ENCODE measurements around the gene PCNX3.

PCNX3 gene

GRCh38 chr11:65609665-65610064 lies 5.9 kb upstream of the PCNX3 start:
- Histone ChIP-seq H3K27me3 (ENCODE audit: insufficient read depth, low read depth, severe bottlenecking) (no peaks in the 10 kb centered on the region), H3K9me3 (ENCODE audit: severe bottlenecking) (no peaks in the 10 kb centered on the region), H3K27ac (no peak overlapping the region), H3K36me3 (peaks cover 45% of the 10 kb centered on the region), H3K4me3 (ENCODE audit: low read depth, low read length) (no peak overlapping the region)
- no peak for DNase-seq
- no peak for TF ChIP-seq CTCF (IDR thresholded peaks at IDR 0.05; ENCODE audit: low read depth, low read length)

- DNase-seq = no peak
- Histone ChIP-seq H3K9me3 (ENCODE audit: severe bottlenecking) (no peaks in the 10 kb centered on the region), H3K27ac (no peak overlapping the region), H3K27me3 (ENCODE audit: insufficient read depth, low read depth, severe bottlenecking) (no peaks in the 10 kb centered on the region), H3K4me3 (ENCODE audit: low read depth, low read length) (no peak overlapping the region), H3K36me3 (peaks cover 37% of the 10 kb centered on the region)
- TF ChIP-seq CTCF (IDR thresholded peaks at IDR 0.05; ENCODE audit: low read depth, low read length) = no peak
Observed at GRCh38 chr11:65610404-65610803, 5.2 kb upstream of the PCNX3 start.

GRCh38 chr11:65611028-65611757 lies 4.4 kb upstream of the PCNX3 start:
- H3K4me3 ChIP-seq (ENCODE audit: low read depth, low read length) = no peak overlapping the region
- no peak for TF ChIP-seq CTCF (IDR thresholded peaks at IDR 0.05; ENCODE audit: low read depth, low read length)
- no peaks in the 10 kb centered on the region for H3K9me3 ChIP-seq (ENCODE audit: severe bottlenecking)
- no peak overlapping the region for H3K27ac ChIP-seq
- no peaks in the 10 kb centered on the region for H3K27me3 ChIP-seq (ENCODE audit: insufficient read depth, low read depth, severe bottlenecking)
- H3K36me3 ChIP-seq = peaks cover 30% of the 10 kb centered on the region
- DNase-seq = no peak

- peaks cover 33% of the 10 kb centered on the region for H3K36me3 ChIP-seq
- no peak overlapping the region for H3K27ac ChIP-seq
- TF ChIP-seq CTCF (IDR thresholded peaks at IDR 0.05; ENCODE audit: low read depth, low read length) = no peak
- no peak for DNase-seq
- no peaks in the 10 kb centered on the region for H3K27me3 ChIP-seq (ENCODE audit: insufficient read depth, low read depth, severe bottlenecking)
- no peak overlapping the region for H3K4me3 ChIP-seq (ENCODE audit: low read depth, low read length)
- no peaks in the 10 kb centered on the region for H3K9me3 ChIP-seq (ENCODE audit: severe bottlenecking)
Observed at GRCh38 chr11:65611758-65612603, 3.6 kb upstream of the PCNX3 start.

- H3K27ac ChIP-seq = no peak overlapping the region
- peaks cover 40% of the 10 kb centered on the region for H3K36me3 ChIP-seq
Observed at GRCh38 chr11:65612691-65613090, 2.9 kb upstream of the PCNX3 start.

More at GRCh38 chr11:65612691-65613090, 2.9 kb upstream of the PCNX3 start:
- H3K27me3 ChIP-seq (ENCODE audit: insufficient read depth, low read depth, severe bottlenecking) = no peaks in the 10 kb centered on the region
- H3K9me3 ChIP-seq (ENCODE audit: severe bottlenecking) = no peaks in the 10 kb centered on the region
- H3K4me3 ChIP-seq (ENCODE audit: low read depth, low read length) = no peak overlapping the region
- TF ChIP-seq CTCF (IDR thresholded peaks at IDR 0.05; ENCODE audit: low read depth, low read length) = no peak
- no peak for DNase-seq

Measured in WERI-Rb-1 (cell line).